ENCODE results near the gene MANSC4.

MANSC4 gene

GRCh38 chr12:27797301-27798025 lies 17.4 kb upstream of the MANSC4 start:
- DNase-seq: no peak

GRCh38 chr12:27796128-27796527 lies 16.1 kb upstream of the MANSC4 start:
- no peak for DNase-seq

- no peak for DNase-seq
Observed at GRCh38 chr12:27794818-27795584, 15.0 kb upstream of the MANSC4 start.

- DNase-seq: peak; percentile 79
Observed at GRCh38 chr12:27790179-27790578, 10.1 kb upstream of the MANSC4 start.

GRCh38 chr12:27787559-27787958 lies 7.5 kb upstream of the MANSC4 start:
- DNase-seq: no peak

- DNase-seq: no peak
Observed at GRCh38 chr12:27785882-27786570, 6.0 kb upstream of the MANSC4 start.

- no peak for DNase-seq
Observed at GRCh38 chr12:27782481-27782880, 2.4 kb upstream of the MANSC4 start.

GRCh38 chr12:27781680-27782079 lies 1.6 kb upstream of the MANSC4 start:
- DNase-seq: no peak

GRCh38 chr12:27780612-27781408 lies 774 bp upstream of the MANSC4 start:
- DNase-seq: no peak

- peak; percentile 63 for DNase-seq
Observed at GRCh38 chr12:27779416-27779919, 568 bp downstream of the MANSC4 start.

GRCh38 chr12:27778206-27778605 lies 1.8 kb downstream of the MANSC4 start:
- DNase-seq: no peak

- no peak for DNase-seq
Observed at GRCh38 chr12:27777141-27777540, 2.9 kb downstream of the MANSC4 start.

- DNase-seq: no peak
Observed at GRCh38 chr12:27772328-27773049, 7.5 kb downstream of the MANSC4 start.

- DNase-seq: no peak
Observed at GRCh38 chr12:27771481-27772327, 8.3 kb downstream of the MANSC4 start.

- no peak for DNase-seq
Observed at GRCh38 chr12:27769142-27769673, 10.8 kb downstream of the MANSC4 start.

- no peak for DNase-seq
Observed at GRCh38 chr12:27766587-27766986, 13.4 kb downstream of the MANSC4 start.

GRCh38 chr12:27762757-27763156 lies 17.3 kb downstream of the MANSC4 start:
- no peak for DNase-seq

GRCh38 chr12:27756670-27757195 lies 23.3 kb downstream of the MANSC4 start:
- DNase-seq: no peak

- no peak for DNase-seq
Observed at GRCh38 chr12:27754795-27755194, 25.2 kb downstream of the MANSC4 start.

- no peak for DNase-seq
Observed at GRCh38 chr12:27751386-27752047, 28.5 kb downstream of the MANSC4 start.
